GM04504 (cell line): ENCODE results near the gene WDR4.
"Not testable (repeated sequence)": the region's sequence is repeated elsewhere in the genome, so short reads cannot be mapped to it uniquely, and the experiment has no call there.

Source experiments
- DNase-seq: peaks from one replicate; pipeline ENCODE4 v3.0.0-alpha.2; 2012; ENCODE audit warnings: low read depth

Gene WDR4

DNA sequence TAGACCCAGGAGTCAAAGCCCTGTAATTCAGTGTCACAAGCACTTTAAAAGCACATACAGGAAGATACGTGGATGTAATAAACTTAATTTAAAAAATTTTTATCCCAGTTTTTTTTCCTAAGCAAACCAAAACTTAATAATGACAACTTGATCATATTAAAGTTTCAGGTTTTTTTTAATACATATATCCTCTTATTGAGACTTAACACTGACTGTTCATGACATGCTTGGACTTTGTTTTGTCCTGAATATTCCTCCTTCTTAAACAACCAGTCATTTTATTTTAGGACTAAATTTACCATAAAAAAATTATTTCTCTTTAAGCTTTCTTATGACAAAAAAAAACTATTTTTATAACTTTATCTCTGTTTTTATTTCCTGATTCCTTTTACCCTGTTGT lies 64.1 kb downstream of the WDR4 start:
- no peak for DNase-seq

DNA sequence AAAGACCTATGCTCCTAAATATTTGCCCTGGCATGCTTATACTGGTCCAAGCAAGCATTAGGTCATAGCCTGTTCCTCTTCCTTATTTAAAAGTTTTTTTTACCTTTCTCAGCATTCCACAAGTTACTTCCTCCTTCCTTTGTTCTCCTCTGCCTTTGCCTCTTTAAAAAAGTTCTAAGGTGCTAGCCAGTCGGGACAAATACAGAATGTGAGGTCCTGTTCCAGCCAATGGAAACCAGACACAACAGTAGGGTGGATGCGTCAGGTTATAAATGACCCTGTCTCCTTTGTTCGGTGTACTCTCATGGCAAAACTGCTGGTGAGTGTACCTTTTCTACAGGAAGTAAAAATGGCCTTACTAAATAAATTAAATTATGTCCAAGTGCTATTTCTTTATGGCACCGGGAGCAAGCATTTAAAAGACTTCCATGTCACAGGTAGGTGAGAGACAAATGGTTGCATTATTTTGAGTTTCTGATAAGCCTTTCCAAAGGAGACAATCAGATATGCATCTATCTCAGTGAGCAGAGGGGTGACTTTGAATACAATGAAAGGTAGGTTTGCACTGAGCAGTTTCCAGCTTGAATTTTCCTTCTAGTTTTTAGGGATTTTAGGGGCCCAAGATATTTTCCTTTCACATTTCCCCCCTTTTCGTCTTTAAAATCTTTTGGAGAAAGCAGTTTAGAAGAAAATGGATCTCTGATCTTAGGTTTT lies 66.7 kb downstream of the WDR4 start:
- DNase-seq, result not testable (repeated sequence)

DNA sequence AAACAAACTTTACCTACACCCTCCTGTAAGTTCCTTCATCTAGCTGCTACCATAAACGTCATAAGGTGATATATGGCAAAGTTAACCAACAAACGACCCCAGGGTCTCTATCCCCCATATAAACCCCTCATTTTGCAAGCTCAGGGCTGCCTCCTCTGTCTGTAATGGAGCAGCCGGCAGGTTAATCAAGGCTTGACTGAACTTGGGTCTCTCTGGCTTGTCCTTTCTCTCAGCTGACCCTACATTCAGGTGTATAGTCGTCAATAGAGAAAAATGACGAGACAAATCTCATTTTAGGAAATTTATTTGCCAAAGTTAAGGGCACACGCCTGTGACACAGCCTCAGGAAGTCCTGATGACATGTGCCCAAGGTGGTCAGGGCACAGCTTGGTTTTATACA lies 67.4 kb downstream of the WDR4 start:
- no peak for DNase-seq

DNA sequence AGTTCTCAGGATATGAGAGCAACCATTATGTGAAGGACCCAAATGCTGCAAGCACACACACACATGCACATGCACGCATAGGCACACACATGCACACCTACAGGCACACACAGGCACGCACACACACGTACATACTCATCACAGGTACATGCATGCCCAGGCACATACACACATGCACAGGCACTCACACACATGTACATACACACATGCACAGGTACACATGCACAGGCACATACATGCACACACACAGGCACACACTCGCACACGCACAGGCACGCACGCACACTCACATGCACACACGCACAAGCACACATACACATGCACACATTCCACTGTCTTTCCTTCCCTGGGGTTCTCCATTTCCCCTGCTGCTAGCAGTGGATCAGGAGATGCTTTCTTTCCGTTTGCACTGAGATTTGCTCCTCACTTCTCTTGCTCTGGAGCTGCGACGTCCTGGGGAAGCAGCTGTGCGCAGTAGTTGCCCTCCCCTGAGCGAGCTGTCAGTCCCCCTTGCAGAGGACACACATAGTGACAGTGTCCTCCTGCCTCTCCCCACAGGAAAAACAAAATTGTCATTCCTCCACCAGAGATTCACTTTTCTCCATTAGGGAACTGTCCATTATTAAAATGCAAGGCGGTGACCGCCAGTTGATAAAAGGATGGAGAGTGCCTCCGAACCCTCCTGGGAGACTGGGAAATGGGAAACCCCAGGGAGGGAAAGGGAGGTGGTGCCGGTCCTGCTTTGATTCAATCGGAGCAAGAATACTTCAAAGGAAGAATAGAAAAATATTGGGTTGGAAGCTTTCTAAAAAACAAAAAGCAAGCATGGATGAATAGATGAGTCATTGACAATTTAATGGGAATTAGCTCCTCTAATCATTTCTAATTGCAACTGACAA lies 69.5 kb downstream of the WDR4 start:
- no peak for DNase-seq

DNA sequence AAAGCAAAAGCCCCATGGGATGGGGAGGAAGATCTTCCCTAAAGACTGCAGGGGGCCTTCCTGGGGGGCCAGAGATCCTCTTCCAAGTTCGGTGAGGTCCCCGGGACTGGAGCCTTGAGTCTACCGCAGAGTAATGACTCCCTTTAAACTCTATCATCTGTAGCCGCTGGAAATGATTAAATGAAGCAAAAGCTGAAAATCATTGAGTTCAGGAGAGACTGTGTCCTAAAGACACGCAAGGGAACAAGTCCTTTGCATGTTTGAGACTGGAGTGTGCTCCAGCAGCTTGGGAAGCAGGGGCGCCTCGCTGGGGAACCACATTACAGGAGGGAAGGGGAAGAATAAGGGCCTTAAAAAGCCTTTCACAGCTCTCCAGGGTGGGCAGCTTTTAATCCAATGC lies 70.2 kb downstream of the WDR4 start:
- no peak for DNase-seq

DNA sequence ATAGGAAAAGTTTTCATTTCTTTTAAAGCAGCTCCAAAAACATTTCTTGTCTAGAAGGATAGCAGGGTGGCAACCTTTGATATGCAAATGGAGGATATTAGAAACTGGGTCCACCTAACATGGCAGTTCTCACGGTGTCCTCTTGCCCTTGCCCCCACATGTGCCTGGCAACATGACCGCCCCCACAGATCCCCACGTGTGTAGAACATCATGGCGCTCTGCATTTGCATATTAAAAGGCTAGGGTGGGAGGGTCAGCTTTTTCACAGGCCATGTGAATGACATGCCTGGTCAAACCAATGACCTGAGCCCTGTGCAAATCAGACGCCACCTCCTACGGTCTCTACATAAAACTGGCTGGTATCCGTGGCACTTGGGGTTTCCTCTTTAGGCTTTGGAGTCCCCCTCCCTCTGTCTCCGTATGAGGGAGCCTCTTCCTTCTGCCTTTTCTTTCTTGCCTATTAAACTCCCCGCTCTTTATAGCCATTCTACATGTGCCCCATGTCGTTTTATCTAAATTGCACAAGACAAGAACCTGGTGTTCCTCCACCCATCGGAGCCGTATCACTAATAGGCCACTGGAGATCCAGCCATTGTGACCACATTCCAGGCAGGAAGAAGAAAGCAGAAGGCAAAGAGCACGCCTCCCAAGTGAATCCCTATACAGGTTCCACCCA lies 71.3 kb downstream of the WDR4 start:
- no peak for DNase-seq

DNA sequence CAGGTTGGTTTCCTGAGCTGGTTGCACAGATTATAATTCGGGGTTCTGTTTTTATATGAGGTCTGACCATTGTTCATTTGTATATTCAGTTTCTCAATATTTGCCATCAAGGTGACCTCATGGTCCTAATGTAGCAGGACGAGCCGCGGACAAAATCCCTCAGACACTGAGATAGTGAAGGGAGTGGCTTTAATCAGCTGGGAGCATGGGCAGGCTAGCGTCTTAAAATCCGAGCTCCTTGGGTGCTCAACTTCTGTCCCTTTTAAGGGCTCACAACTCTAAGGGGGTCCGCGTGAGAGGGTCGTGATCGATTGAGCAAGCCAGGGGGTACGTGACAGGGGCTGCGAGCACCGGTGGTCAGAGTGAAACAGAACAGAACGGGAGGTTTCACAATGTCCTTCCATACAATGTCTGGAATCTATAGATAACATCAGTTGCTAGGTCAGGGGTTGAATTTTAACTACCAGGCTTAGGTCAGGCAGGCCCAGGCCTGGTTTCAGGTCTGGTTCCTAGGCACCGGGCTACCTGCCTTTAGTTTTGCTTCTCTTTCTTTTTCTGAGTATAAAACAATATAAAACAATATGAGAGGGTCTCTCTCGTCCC lies 71.9 kb downstream of the WDR4 start:
- not testable (repeated sequence) for DNase-seq

DNA sequence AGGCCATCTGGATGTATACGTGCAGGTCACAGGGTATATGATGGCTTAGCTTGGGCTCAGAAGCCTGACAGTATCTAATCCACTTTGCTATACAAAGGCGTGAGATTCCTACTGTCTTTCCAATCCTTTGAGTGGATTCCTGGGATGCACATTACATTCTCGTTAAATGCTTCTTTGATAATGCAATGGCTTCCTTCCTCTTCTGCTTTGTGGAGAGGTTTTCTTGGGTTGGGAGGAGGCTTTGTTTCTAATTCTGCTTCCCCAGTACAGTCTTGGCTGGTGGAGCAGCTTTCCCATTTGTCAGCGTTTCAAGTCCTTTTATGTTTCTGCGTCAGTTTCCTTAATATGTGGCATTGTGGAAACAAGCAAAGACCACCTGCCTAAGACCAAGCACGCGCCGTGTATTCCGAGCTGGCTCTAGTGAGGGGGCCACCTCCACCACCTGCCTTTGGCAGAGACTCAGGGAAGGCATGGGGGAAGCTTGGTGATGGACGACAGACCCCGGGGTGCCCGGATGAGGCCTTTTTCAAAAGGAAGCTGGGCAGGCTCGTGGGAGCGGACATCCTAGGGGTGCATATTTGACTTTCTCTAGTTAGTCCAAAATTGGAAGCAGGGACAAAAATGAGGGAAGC lies 72.7 kb downstream of the WDR4 start:
- DNase-seq, result no peak

DNA sequence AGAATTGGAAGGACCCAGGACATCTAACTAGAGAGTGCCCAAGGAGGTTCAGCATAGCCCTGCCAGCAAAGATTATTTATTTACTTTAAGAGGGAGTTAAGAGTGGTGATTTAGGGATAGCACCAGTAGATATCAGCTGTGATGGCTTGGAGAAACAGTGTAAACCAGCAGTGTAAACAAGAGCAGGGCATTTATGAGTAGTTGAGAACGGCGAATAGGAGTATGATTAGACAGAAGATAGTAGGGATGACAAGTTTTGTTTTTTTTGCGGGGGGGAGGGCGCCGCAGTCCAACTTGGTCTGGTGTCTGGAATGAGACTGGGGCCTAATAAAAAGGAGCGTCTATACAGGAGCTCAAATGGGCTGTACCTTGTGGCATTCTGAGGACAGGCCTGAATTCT lies 77.7 kb downstream of the WDR4 start:
- DNase-seq, result not testable (repeated sequence)

DNA sequence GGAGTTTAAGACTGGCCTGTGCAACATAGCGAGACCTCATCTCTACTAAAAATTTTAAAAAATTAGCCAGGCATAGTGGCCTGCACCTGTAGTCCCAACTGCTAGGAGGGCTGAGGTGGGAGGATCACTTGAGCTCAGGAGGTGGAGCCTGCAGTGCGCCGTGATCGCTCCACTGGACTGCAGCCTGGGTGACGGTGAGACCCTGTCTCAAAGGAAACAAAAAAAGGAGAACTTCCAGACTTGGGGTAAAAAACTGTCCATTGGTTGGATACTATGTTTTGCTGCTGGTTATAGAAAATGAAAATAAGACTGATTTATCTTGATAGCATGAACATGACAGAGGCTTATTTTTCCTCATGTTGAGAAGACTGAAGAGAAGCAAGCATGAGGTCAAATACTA lies 79.4 kb downstream of the WDR4 start:
- DNase-seq, result no peak

DNA sequence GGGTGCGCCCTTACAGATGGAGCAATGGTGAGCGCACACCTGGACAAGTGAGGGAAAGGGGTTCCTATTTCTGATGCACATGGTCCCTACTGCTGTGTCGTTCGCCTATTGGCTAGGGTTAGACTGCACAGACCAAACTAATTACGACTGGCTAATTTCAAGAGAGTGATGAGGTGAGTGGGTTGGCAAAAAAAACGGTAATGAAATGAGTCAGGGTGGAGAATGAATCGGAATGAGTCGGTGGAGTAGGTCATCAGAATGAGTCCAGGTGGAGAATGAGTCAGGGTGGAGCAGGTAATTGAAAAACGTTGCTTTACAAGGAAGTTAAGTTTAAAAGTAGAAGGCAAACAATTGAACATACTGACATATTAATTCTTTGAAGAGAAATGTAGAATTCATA lies 79.8 kb downstream of the WDR4 start:
- DNase-seq, result no peak
